ENCODE results near the gene CCL16.
"Not testable (repeated sequence)": the region's sequence is repeated elsewhere in the genome, so short reads cannot be mapped to it uniquely, and the experiment has no call there.

GRCh38 chr17:35995346-35995745 lies 14.0 kb upstream of the CCL16 start:
- TF ChIP-seq, protein P1, sequence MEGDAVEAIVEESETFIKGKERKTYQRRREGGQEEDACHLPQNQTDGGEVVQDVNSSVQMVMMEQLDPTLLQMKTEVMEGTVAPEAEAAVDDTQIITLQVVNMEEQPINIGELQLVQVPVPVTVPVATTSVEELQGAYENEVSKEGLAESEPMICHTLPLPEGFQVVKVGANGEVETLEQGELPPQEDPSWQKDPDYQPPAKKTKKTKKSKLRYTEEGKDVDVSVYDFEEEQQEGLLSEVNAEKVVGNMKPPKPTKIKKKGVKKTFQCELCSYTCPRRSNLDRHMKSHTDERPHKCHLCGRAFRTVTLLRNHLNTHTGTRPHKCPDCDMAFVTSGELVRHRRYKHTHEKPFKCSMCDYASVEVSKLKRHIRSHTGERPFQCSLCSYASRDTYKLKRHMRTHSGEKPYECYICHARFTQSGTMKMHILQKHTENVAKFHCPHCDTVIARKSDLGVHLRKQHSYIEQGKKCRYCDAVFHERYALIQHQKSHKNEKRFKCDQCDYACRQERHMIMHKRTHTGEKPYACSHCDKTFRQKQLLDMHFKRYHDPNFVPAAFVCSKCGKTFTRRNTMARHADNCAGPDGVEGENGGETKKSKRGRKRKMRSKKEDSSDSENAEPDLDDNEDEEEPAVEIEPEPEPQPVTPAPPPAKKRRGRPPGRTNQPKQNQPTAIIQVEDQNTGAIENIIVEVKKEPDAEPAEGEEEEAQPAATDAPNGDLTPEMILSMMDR (IDR thresholded peaks at IDR 0.05): not testable (repeated sequence)
- not testable (repeated sequence) for TF ChIP-seq EP300 (IDR thresholded peaks at IDR 0.05)
